Measurements from ENCODE around the gene BOLA1.

DNA sequence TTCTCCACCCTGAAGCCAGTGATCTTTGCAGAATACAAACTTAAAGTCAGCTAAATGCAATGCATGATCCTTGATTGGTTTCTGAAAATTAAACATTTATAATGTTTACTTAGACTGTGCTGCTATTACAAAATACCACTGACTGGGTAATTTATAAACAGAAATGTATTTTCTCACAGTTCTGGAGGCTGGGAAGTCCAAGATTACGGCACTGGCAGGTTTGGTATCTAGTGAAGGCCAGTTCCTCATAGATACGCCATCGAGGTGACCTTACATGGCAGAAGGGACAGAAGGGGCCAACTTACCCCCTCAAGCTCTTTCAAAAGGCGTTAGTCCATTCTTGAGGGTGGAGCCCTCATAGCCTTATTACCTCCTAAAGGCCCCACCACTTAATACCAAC is 2.8 kb upstream of the BOLA1 start:
- TF ChIP-seq POLR2A (IDR thresholded peaks at IDR 0.05; ENCODE audit: low read depth, low read length), result no peak
- no peak for TF ChIP-seq POLR2AphosphoS5 (IDR thresholded peaks at IDR 0.05; ENCODE audit: low read depth, low read length)
- no peak for TF ChIP-seq TAF1 (IDR thresholded peaks at IDR 0.05; ENCODE audit: low read depth, low read length)
- TF ChIP-seq SPI1 (IDR thresholded peaks at IDR 0.05; ENCODE audit: low read depth, low read length), result no peak

All from GM12891 (cell line).